Hematopoietic multipotent progenitor cell treated with erythropoietin and hydrocortisone succinate and interleukin-3 and kit ligand, for 6 days (in vitro differentiated cells): ENCODE data around the gene STOML3.

Experiments
- DNase-seq: peaks from one replicate; pipeline ENCODE4 v3.0.0-alpha.2; 2015

The STOML3 gene

DNA sequence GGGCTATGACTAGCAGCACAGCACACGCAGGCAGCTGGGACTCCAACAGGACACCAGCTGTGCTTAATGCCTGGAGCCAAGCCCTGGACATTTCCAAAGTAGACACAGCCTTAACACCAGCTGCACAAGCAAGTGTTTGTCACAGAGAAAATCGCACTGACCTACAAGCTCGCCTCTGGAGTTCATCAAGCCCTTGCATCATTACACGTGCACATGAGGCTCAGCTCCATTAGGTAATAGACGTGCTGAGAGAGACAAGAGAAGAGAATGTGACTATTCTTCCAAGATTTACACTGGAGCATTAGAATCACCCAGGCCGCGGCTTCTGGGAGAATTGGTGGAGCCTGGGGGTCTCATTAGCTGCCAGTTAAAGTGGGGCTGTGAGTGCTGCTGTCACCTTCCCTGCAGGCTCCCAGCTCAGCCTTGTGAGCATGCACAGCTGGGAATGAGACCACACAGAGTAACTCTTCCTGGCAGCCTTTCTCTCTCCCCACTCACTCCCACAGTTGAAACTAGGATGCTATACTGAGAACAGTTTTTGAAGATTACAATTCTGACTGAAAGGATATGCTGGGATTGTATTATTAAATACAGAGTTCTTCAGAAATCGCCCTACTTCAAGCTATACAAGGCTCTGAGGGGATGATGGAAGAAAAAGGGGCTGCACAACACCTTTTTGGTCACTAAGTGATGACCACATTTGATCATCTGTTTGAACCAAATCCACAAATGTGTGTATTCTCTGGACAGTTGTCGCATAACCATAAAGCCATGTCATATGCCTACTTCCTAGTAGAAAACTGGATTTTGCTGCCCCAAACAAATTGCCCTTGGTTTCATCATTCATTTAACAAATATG lies 10.5 kb downstream of the STOML3 start:
- DNase-seq = no peak

DNA sequence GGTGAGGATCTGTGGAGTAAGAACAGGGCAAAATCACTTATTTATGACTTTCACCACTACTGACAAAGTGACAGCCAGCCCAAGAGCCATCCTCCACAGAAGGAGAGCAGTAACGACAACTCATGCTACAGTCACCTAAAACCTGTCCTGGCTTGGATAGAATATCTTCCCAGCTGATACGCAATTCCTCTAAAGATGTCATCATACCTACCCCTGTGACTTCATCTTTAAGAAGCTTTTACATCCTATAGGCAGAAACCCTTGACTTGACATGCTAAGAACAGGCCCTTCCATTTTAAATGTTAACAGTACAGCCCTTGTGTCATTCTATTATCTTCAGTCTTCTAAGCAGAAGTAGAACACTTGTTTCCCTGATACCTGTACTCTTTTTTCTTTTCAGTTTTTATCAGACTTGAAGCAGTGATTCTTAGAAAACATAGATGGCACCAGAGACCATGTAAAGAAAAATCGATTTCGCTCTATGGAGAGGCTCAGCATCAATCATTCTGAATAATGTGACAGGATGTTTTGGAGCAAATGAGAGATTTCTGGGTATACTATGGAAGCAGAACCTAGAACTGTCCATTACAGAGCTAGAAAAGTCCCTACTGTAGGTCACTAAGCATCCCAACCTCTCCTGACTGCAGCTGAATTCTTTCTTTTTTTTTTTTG lies 20.1 kb downstream of the STOML3 start:
- DNase-seq = no peak

DNA sequence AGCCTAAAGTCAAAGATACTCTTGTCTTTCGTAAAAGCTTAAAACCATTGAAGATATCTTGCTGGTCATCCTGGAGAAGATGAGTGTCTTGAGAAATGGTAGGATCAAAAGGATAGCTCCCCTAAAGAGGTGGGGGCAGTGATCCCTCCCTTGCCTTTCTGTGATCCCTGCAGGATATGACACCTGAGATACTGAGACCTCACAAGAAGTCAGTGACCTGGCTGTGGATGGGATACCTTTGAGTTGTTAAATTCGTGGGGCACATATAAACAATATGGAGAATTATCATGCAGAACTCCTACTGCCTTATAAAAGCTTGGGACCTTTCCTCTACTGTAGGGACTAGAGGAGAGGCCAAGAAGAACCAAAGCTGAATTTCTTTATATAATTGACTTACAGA lies 21.4 kb downstream of the STOML3 start:
- DNase-seq = no peak

DNA sequence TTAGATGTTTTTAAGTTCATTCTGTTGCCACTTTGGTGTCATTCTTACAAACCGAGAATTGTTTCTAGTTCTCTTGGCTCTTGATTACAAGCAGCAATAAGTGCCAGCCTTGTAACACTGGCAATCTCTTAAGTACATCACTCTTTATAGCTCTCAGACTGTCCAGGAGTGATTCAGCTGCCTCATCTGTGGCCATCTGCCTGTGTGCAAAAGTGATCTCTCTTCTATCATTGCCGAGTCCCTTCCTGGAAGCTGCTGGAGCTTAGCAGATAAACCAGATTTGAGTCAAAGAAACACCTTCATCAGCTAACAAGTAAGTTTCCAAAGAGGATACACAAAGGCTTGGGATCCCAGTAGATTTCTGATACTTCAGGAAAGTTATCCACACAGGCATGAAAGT lies 23.2 kb downstream of the STOML3 start:
- no peak for DNase-seq

DNA sequence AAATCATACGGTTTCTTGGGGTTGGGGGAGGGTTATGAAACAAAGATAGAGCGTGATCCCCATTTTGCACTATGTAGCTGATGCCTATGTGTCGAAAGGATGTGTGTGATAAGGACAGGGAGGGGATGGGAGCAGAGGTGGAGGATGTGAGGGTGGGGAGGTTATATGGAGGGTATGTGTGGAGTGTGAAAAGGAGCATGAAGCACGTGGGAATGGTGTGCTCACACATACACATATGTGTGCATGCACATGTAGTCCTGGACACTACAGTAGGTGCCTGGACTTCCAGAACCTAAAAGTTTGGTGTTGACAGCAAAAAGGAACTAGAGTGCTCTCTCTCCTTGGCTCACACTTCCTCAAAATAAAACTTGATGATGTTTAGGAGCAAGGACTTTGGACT lies 25.4 kb downstream of the STOML3 start:
- no peak for DNase-seq

DNA sequence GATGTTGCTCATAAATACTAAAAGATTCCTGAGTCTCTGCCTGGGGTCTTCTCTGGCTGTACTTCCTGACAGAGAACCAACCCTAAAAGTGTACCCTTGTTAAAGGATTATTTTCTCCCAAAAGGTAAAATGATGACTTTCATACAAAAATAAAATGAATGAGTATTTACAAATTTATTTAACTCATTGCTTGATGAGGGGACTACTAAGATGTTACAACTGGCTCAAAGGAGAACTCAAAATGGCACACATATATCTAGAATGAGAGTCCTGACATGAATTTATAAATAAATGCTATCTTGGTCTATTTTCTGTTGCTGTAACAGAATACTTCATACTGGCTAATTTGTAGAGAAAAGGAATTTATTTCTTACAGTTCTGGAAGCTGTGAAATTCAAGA lies 30.5 kb downstream of the STOML3 start:
- no peak for DNase-seq

DNA sequence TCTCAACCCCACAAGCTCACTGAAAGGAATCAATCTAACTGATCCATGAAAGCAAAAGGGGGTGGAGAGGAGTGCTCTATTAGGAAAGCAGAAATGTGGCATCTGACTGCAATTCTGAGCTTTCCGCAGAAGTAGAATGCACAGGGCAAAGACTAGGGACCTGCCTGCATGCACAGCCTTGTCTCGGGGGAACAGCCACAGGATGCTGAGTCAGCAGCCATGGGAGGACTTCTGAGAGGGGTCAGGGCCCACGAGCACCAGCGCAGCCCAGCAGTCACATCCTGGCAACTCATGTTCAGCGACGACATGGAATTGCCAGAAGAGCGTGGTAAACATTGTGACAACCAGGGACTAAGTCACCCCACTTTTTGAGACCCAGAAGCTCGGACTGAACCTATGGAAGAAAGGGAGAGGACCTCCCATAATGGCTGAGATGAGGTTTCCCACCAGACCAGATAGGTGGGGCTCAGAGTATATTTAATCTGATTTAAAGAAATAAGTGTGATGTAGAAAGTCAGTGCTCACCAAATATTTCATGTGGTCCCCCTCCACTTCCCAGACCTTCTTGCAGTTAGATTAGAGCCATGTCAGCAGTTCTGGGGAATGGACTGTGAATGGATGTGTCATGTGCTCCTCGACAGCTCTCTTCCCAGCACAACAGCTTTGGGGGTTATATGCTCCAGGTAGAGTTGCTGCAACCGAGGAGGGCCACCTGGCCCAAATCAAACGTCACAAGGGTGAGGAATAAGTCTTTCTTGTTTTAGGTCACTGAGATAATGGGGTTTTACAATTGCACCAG lies 32.6 kb downstream of the STOML3 start:
- DNase-seq = no peak

DNA sequence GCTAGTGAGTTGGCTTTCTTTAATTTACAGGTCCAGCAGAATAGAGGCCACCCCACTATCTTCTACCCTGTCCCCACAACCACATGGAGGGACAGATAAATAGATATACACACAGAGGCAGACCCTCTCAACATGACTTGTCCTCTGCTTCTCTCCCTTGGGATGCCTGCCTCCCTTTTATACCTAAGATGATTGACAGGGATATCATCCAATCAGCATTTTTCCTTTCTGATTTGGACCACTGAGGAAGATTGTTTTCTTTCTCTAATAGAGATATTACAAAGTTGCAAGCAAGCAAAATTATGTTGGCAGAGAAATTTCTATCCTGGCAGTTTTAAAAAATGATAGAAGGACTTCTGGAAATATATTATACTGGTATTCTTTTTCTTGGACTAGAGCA lies 35.8 kb downstream of the STOML3 start:
- DNase-seq = no peak

DNA sequence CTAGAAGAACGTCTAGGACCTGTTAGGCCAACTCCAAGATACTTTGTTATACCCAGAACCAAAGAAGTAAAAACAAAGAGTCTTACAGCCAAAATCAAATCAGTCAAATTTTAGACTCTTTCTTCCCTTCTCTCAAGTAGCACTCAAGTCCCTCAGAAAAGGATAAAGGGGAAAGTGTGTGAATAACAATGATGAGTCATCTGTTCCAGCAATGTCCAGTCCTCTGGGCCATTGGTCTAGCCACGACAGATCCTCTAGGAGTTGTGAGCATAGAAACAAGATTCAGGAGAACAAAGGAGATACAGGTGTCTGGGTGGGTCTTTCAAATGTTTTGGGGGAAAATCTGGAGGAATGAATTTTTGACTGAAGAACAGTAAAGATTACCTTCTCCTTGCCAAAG lies 36.3 kb downstream of the STOML3 start:
- DNase-seq = no peak

DNA sequence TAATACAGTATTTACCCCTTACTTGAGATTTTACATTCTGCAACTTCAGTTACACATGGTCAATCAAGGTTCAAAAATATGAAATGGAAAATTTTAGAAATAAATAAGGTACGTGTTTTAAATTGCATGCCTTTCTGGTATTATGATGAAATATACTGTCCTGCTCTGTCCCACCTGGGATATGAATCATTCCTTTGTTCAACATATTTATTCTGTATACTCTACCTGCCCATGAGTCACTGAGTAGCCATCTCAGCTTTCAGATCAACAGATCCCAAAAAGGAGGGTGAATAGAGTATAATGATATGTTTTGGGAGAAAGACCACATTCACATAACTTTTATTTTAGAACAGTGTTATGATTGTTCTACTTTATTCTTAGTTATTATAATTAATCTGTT lies 37.8 kb downstream of the STOML3 start:
- no peak for DNase-seq

DNA sequence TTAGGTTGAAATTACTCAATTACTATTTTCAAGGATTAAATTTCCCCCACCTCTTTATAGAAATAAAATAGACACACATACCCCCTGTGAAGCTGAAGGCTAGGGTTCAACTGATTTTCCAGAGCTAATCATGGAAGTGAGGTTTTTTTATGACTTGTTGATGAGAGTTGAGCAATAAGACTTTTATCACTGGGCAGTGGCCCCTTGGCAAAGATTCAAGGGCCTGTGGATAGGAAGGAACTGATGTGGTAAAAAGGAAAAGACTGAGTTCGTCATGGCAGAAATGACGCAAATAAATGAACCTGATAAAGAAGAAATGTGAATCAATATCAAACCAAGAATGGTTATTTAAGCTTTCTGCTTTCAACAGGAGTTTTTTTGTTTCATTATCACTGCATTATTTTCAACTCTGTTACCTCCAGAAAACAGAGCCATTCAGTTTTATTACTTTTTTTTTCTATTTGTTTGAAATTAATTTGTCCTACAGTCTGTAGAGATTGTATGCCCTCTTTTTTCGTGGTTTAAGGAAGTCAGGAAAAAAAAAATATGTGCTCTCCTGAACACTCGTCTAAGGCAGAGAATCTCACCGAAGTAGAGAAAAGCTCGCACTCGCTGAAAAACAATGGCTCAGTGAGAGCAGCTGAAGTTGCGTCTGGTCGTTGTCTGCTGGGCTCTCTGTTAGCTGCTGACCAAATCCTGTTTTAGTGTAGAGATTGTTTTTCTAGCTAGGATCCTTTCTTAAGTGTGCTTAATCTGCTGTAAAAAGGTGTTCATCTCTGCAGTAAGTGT lies 38.9 kb downstream of the STOML3 start:
- peak; percentile 4 for DNase-seq

DNA sequence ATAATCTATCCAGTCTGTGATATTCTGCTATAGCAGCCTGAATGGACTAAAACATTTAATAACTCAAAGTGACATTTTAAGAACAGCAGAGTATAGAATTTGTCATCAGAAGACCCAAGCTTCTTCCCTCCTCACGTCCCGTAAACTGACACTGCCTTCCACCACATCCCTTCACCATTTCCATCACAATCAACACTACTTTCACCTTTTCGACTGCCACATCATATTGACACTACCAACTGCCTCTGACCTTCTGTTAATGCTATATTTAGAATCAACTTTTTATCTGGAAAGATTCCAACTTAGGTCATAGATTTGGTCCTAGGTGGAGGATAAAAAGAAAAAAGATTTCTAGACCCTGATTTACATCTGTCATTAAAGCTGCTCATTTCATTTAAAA lies 39.6 kb downstream of the STOML3 start:
- DNase-seq = no peak

DNA sequence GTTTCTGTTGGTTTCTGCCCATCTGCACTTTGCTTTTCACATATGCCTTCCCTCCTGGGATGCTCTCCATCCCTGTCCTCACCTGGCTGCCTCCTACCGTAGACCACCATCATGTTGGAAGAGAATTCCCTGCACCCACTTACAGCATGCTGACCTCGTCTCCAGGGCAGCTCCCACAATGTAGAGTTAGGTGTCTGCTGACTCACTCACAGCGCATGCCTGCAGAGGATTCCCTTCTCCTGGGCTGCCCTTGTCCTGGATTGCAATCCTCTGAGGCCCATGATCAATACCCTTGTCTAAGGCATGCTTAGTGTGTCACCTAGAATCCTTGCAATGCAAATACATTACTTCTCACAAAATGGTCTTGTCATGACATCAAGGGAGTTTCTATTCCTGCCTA lies 43.6 kb downstream of the STOML3 start:
- DNase-seq = no peak

DNA sequence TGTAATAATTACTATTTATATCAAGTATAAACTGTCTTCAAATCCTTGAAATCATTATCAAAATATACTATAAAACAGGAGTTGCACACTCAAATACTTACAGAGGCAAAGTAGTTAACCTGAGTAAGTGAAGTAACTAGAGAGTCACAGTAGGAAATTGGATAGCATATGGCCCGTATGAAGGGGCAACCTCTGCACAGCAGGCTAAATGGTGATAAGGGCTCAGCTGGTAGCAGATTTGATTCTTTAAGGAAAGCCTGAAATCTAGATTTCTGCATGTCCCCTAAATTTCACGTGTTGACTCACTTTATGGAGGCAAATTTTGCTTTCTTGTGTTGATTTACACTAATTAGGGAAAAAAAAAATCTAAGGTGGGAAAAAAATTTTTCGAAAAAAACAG lies 46.4 kb downstream of the STOML3 start:
- DNase-seq = no peak

DNA sequence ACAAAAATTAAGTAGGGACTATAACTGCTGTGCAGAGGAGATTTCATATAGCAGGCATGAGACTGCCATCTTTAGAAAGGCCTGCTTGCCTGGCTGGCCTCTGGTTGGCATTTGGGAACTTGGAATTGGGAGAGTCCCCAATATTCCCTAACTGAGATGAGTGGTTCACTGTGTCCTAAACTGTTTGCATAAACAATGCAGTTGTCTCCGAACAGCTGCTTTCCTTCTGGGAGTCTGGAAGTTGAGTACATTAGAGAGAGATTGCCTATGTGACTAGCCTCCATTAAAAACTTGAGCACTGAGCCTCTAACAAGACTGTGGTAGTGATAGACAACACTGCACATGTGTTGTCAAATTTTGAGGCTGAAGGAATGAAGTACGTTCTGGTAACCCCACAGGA lies 47.4 kb downstream of the STOML3 start:
- no peak for DNase-seq

DNA sequence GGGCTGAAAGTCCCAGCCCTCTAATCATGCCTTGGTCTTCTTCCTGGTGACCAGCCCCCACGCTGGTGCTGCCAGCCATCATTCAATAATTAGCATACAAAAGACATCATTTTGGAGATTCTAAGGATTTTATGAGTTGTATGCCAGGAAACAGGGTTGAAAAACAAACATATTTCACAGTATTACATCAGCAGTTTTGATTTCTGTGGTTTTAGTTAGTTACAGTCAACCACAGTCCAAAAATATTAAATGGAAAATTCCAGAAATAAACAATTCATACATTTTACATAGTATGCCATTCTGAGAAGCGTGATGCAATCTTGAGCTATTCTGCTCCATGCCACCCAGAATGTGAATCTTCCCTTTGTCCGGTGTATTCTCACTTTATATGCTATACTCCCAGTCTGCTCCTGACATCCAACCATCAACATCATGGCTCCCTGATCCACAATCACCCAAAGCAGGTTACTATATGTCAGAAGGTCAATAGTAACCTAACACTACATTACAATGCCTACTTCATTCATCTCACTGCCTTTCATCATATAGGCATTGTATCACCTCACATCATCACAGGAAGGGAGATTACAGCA lies 49.2 kb downstream of the STOML3 start:
- DNase-seq = no peak

DNA sequence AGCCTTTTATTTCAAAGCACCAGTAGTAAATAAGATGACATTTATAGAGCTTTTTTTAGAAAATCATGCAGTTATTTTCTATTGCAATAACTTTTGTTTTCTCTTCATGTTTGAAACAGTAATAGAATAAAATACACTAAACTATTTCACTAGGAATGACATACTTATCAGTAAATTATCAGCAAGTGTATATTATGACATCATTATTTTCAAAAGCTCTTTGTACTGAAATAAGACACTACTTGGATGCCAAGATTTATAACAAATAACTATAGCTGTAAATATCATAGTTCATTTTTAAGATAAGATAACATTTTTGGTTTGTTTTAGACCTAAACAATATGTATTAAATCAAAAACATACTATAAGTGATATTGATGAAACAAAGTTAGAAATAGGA lies 56.8 kb downstream of the STOML3 start:
- DNase-seq = no peak

DNA sequence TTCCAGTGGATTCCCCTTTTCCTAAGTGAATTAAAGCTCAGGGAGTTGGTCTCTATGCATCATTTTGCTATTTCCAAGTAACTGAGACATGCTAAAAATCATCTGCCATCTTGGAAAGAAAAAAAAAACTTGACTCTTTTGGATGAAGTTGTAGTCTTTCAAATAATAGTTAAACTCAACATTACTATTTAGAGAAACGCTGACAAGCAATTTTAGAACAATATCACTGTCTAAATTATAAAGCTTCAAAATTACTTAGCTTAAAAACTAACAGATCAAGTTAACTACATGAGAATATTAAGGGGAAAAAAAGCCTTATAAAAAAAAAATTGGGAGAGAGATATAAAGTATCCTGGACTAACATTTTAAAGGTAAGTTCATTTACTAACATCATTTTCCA lies 68.5 kb downstream of the STOML3 start:
- DNase-seq = no peak

DNA sequence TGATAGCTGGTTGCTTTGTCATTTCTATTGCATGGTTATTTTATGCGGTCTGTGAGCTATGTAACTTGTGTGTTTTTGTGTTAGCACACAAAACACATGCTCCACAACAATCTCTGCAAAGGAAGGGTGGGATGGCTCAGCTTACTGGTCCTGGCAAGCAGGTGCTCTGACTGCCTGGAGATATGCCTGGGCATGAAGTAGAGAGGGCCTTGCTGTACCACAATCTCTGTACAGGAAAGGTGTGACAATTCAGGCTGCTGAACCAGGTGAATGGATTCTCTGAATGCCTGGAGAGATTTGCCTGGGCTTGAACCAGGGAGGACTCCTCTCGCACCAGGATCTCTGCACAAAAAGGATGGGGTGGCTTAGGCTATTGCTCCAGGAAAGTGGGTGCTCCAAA lies 69.5 kb downstream of the STOML3 start:
- no peak for DNase-seq
